Fibroblast of lung (primary cell): ENCODE data around the gene DNMT3B. TPM values are rescaled to one million over a fixed set of nuclear protein-coding genes. Genes with fewer than 3 reads are reported as not detected.
A peak's percentile ranks its signal among the peaks of the same experiment; 100 is the strongest.
"Not testable (repeated sequence)": the region's sequence is repeated elsewhere in the genome, so short reads cannot be mapped to it uniquely, and the experiment has no call there.

Experiments used
- DNase-seq, 2 donors: peaks; one replicate each; pipeline versions ENCODE4 v3.0.0 to v3.0.0-alpha.2; 2010; ENCODE audit warnings: low read depth in 2 of 2
- H2AFZ ChIP-seq: 2 replicates; pipeline ENCODE4 v1.5.1; 2012; ENCODE audit warnings: low read length, control low read depth, inconsistent platforms
- H3K27ac ChIP-seq: 2 replicates; pipeline ENCODE4 v1.5.1; 2011; ENCODE audit warnings: low read length, control low read depth; ENCODE audit not compliant: insufficient read depth
- H3K27me3 ChIP-seq: 2 replicates; pipeline ENCODE4 v1.5.1; 2011; ENCODE audit warnings: mild to moderate bottlenecking, low read length; ENCODE audit not compliant: control insufficient read depth, insufficient read depth
- H3K36me3 ChIP-seq: 2 replicates; pipeline ENCODE4 v1.5.1; 2011; ENCODE audit warnings: low read length; ENCODE audit not compliant: control insufficient read depth, insufficient read depth
- H3K4me1 ChIP-seq: 2 replicates; pipeline ENCODE4 v1.5.1; 2011; ENCODE audit warnings: low read length; ENCODE audit not compliant: control insufficient read depth, insufficient read depth; ENCODE audit errors: extremely low read depth
- H3K4me2 ChIP-seq: 2 replicates; pipeline ENCODE4 v1.5.1; 2011; ENCODE audit warnings: low read length, control low read depth; ENCODE audit not compliant: insufficient read depth; ENCODE audit errors: extremely low read depth
- H3K4me3 ChIP-seq, 4 experiments: fragments of 200-600 bp in 1 of 4; sonication (generic) in 1 of 4; replicated peaks in 1 of 4; 2 replicates each; pipeline ENCODE4 v1.5.1; 2011 to 2016; ENCODE audit warnings: low read length in 4 of 4, low read depth in 3 of 4, mild to moderate bottlenecking in 3 of 4, control low read depth in 2 of 4, inconsistent platforms in 1 of 4, mixed read lengths in 1 of 4; ENCODE audit not compliant: insufficient read depth in 1 of 4; ENCODE audit errors: control extremely low read depth in 1 of 4
- H3K79me2 ChIP-seq: 2 replicates; pipeline ENCODE4 v1.5.1; 2012; ENCODE audit warnings: mild to moderate bottlenecking, low read length, inconsistent platforms; ENCODE audit not compliant: control insufficient read depth, insufficient read depth
- H3K9ac ChIP-seq: 2 replicates; pipeline ENCODE4 v1.5.1; 2011; ENCODE audit warnings: mild to moderate bottlenecking, low read length, control low read depth; ENCODE audit not compliant: insufficient read depth
- H3K9me3 ChIP-seq: 2 replicates; pipeline ENCODE4 v1.5.1; 2012; ENCODE audit warnings: low read depth, low read length; ENCODE audit not compliant: control insufficient read depth, insufficient read depth
- H4K20me1 ChIP-seq: 2 replicates; pipeline ENCODE4 v1.5.1; 2011; ENCODE audit warnings: low read length; ENCODE audit not compliant: control insufficient read depth, insufficient read depth; ENCODE audit errors: extremely low read depth
- EZH2 ChIP-seq: IDR thresholded peaks from 2 replicates; pipeline ENCODE4 v1.5.1; 2012; ENCODE audit warnings: low read length, control low read depth, mild to moderate bottlenecking; ENCODE audit errors: missing control alignments
- polyA plus RNA-seq, 2 donors: library from polyadenylated mRNA; depleted of rRNA in 1 of 2; stranded (reverse) in 1 of 2; unstranded in 1 of 2; fragments of >200 nt; gene quantifications; 2 replicates each; pipeline ENCODE4 v1.2.1, GENCODE V29; 2011 to 2012; ENCODE audit warnings: missing spikeins in 1 of 2
- total RNA-seq: library from RNA; depleted of rRNA; stranded (reverse); fragments of >200 nt; gene quantifications from 2 replicates; pipeline ENCODE4 v1.2.1, GENCODE V29; 2014
- TF ChIP-seq, protein P1 (sequence below), 2 donors: IDR thresholded peaks in 1 of 2; conservative IDR thresholded peaks in 1 of 2; 1 replicate in 1 of 2; 2 replicates in 1 of 2; pipeline ENCODE4 v1.5.1; 2011 to 2012; ENCODE audit warnings: low read length in 2 of 2, control low read depth in 1 of 2, inconsistent platforms in 1 of 2, low read depth in 1 of 2, mild to moderate bottlenecking in 1 of 2

Gene DNMT3B
- total and polyA plus RNA-seq, 2 donors (not counting 1 experiment from before 2014, with no cell fraction given): 1.1 to 3.1 TPM

DNA sequence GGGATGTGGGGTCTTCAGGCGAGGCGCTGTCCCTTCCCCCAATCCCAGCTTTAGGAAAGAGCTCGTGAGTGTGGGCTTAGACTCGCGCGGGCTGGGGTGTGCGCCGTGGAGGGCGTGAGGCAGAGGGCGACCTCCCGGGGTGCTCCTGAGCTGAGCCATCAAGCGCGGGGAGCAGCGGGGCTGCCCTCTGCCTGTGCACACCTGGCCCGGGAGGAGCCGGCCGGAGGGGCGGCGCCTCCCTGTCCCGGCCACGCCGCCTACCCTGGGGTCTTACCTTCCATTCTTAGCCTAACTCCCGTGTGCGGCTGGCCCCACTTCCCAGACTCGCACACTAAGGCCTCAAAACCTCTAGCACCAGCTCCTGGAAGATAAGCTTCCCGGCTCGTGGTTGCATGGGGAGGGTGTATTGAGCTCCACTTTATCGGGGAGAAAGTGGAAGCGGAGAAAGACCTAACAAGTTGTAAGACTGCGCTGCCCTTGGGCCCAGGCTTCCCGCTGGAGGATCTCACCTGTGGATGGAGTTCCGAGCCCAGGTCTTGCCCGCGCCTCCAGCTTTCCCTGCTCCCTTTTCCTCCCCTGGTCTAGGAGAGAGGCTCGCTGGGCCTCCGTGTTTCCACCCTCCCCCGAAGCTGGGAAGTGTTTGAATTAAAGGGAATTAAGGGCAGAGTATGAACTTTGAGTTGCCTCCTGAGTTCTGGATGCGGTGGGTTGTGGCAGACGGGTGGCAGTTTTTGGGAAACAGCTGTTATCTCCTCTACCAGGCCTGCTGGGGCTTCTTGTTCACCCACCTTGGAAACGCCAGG lies 1.2 kb downstream of the DNMT3B start:
- DNase-seq: no peak
- no peaks in the 10 kb centered on the region for H4K20me1 ChIP-seq
- H3K27ac ChIP-seq: no peak overlapping the region
- no peak for TF ChIP-seq EZH2
- TF ChIP-seq, protein P1, sequence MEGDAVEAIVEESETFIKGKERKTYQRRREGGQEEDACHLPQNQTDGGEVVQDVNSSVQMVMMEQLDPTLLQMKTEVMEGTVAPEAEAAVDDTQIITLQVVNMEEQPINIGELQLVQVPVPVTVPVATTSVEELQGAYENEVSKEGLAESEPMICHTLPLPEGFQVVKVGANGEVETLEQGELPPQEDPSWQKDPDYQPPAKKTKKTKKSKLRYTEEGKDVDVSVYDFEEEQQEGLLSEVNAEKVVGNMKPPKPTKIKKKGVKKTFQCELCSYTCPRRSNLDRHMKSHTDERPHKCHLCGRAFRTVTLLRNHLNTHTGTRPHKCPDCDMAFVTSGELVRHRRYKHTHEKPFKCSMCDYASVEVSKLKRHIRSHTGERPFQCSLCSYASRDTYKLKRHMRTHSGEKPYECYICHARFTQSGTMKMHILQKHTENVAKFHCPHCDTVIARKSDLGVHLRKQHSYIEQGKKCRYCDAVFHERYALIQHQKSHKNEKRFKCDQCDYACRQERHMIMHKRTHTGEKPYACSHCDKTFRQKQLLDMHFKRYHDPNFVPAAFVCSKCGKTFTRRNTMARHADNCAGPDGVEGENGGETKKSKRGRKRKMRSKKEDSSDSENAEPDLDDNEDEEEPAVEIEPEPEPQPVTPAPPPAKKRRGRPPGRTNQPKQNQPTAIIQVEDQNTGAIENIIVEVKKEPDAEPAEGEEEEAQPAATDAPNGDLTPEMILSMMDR (conservative IDR thresholded peaks at IDR 0.05 in 1 of 2, IDR thresholded peaks at IDR 0.05 in 1 of 2; ENCODE audit: low read depth in 1 of 2, low read length in 2 of 2): no peak
- peak overlapping the region; percentile 59 to 88 (median 72) for H3K4me3 ChIP-seq
- peak overlapping the region; percentile 62 for H2AFZ ChIP-seq
- H3K4me1 ChIP-seq: peaks cover 4% of the 10 kb centered on the region
- H3K4me2 ChIP-seq: peak overlapping the region; percentile 94
- no peaks in the 10 kb centered on the region for H3K27me3 ChIP-seq
- peak overlapping the region; percentile 67 for H3K9ac ChIP-seq
- no peaks in the 10 kb centered on the region for H3K36me3 ChIP-seq
- H3K79me2 ChIP-seq: peaks cover 3% of the 10 kb centered on the region
- H3K9me3 ChIP-seq: no peaks in the 10 kb centered on the region

- H3K4me2 ChIP-seq: peak overlapping the region; percentile 94
- no peak for TF ChIP-seq EZH2
- TF ChIP-seq, protein P1 (conservative IDR thresholded peaks at IDR 0.05 in 1 of 2, IDR thresholded peaks at IDR 0.05 in 1 of 2; ENCODE audit: low read depth in 1 of 2, low read length in 2 of 2): no peak
- no peak for DNase-seq
- H3K27ac ChIP-seq: no peak overlapping the region
- peaks cover 4% of the 10 kb centered on the region for H3K4me1 ChIP-seq
- H3K9me3 ChIP-seq: no peaks in the 10 kb centered on the region
- H3K36me3 ChIP-seq: no peaks in the 10 kb centered on the region
- H3K4me3 ChIP-seq: peak overlapping the region in 1 of 4 experiments; percentile 88
- no peak overlapping the region for H3K9ac ChIP-seq
- H3K27me3 ChIP-seq: no peaks in the 10 kb centered on the region
- H4K20me1 ChIP-seq: no peaks in the 10 kb centered on the region
- peaks cover 3% of the 10 kb centered on the region for H3K79me2 ChIP-seq
- H2AFZ ChIP-seq: no peak overlapping the region
These were observed 2.1 kb downstream of the DNMT3B start for GRCh38 chr20:32764005-32764960.

DNA sequence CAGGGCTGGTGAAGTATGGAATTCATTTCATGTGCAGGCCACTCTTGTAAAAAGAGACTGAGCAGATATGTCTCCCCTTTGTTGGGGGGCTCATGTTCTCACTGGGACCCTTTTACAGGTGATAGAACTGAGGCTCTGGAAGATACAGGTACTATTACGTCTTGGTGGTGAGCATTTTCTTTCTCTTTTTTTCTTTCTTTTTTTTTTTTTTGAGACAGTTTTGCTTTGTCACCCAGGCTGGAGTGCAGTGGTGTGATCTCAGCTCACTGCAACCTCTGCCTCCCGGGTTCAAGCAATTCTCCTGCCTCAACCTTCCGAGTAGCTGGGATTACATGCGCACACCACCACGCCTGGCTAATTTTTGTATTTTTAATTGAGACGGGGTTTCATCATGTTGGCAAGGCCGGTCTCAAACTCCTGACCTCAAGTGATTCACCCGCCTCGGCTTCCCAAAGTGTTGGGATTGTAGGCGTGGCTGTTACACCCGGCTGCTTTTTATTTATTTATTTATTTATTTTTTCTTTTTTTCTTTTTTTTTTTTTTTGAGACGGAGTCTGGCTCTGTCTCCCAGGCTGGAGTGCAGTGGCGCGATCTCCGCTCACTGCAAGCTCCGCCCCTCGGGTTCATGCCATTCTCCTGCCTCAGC lies 3.2 kb downstream of the DNMT3B start:
- H3K27ac ChIP-seq, H3K79me2 ChIP-seq, H3K36me3 ChIP-seq, H3K27me3 ChIP-seq, H2AFZ ChIP-seq, H3K9me3 ChIP-seq, H3K4me1 ChIP-seq, H3K4me3 ChIP-seq, H3K4me2 ChIP-seq, H3K9ac ChIP-seq, H4K20me1 ChIP-seq: not testable (repeated sequence)
- DNase-seq: peak in 1 of 2 donors; percentile 57
